ENCODE measurements around the gene ANAPC13.

ANAPC13 gene

GRCh38 chr3:134432236-134432635 lies 53.5 kb downstream of the ANAPC13 start:
- TF ChIP-seq CTCF (IDR thresholded peaks at IDR 0.05), result no peak

DNA sequence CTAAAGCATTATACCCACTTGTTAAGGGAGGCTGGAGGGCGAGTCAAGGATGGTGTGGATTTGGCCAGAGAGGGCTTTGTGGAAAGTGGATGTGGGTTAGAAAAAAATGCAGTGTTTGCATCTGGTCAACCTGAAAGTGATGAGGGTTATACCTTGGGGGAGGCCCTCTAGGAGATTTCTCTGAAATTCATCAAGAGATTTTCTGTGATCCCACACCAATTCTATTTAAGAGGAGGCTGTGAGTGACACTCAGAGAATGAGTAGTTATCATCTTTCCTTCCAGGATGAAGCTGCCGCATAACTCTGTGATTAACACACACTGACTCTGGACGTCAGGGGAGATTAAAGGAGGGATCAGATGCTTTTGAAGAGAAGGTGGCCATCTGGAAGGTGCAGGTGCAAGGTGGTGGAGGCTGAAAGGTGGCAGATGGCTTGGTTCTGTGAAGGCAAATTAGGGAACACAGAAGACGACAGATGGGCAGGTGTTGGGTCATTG lies 54.8 kb downstream of the ANAPC13 start:
- no peak for TF ChIP-seq CTCF (IDR thresholded peaks at IDR 0.05)

DNA sequence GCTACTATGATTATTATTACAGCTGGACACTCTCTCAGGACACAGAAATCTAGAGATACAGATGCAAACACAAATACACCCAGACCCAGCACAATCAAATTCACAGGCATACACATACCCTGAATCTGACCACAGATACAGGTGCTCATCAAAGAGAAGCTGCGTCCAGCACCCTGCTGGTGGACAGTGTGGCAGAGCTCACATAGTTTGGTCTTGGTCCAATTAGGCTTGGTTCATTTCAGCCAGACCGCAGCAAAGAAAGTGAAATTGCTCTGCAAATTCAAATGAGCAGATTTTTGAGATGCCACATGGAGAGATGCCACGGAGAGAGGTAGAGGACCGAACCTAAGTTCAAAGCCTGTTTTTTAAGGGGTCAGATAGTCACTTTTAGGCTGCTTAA lies 55.6 kb downstream of the ANAPC13 start:
- TF ChIP-seq CTCF (IDR thresholded peaks at IDR 0.05), result no peak

DNA sequence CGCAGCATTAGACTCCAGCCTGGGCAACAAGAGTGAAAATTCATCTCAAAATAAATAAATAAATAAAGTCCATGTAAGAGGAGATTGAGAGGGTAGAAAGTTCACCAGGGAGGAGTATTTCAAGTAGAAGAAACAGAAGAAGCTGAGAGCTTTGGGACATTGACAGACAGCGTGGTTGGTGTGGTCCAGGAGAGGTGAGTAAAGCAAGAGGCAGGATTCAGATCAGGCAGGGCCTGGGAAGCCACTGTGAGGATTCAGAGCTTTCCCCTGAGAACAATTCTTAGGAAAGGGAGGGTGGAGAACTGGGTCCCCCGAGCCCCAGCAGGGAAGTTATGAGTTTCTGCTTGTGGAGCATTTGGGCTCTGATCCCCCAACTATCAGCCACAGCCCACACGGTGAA lies 57.4 kb downstream of the ANAPC13 start:
- TF ChIP-seq CTCF (IDR thresholded peaks at IDR 0.05), result no peak
